ENCODE results near the gene KRTAP17-1. TPM values are rescaled to one million over a fixed set of nuclear protein-coding genes. Genes with fewer than 3 reads are reported as not detected.

KRTAP17-1 gene
- total RNA-seq, 1 experiment from 2014 or later = not detected

GRCh38 chr17:41308251-41308917 is 7.1 kb downstream of the KRTAP17-1 start:
- TF ChIP-seq CTCF (IDR thresholded peaks at IDR 0.05; ENCODE audit: insufficient read depth in 1 of 2, low read depth in 1 of 2, low read length in 1 of 2, severe bottlenecking in 1 of 2, unreplicated experiment in 1 of 2) = no peak
- POLR2A ChIA-PET = no interaction called here

GRCh38 chr17:41307647-41308046 is 7.9 kb downstream of the KRTAP17-1 start:
- intact Hi-C loops (cut with micrococcal nuclease; ENCODE audit: unreplicated experiment) = no loop called here
- no peaks in the 10 kb centered on the region for H3K36me3 ChIP-seq (ENCODE audit: control insufficient read depth, insufficient read depth, low read length)
- H3K27me3 ChIP-seq (replicated peaks; ENCODE audit: control insufficient read depth, insufficient read depth, low read length) = no peaks in the 10 kb centered on the region
- no peak for DNase-seq
- H3K27ac Mint-ChIP-seq (ENCODE audit: unreplicated experiment) = no peak overlapping the region
- ChIA-PET CTCF (interaction anchor here (1.6 kb wide), 1 partner anchor 15 kb away, joined by 4 read pairs; no protein-coding TSS in a partner anchor), POLR2A (no interaction called here)
- H3K4me1 Mint-ChIP-seq (ENCODE audit: low read depth, unreplicated experiment) = no peaks in the 10 kb centered on the region
- H3K36me3 Mint-ChIP-seq (ENCODE audit: insufficient read depth, unreplicated experiment) = no peaks in the 10 kb centered on the region
- no peaks in the 10 kb centered on the region; the same call in 1 of the 2 replicates for H3K9me3 ChIP-seq
- no peaks in the 10 kb centered on the region for H3K9me3 Mint-ChIP-seq (ENCODE audit: unreplicated experiment)
- TF ChIP-seq CTCF (IDR thresholded peaks at IDR 0.05; ENCODE audit: insufficient read depth in 1 of 2, low read depth in 1 of 2, low read length in 1 of 2, severe bottlenecking in 1 of 2, unreplicated experiment in 1 of 2) = no peak
- no peaks in the 10 kb centered on the region for H3K27me3 Mint-ChIP-seq (ENCODE audit: insufficient read depth, unreplicated experiment)
- BruUV-seq (replicated peaks) = no TSS peak
- H3K4me3 Mint-ChIP-seq (ENCODE audit: unreplicated experiment) = no peak overlapping the region
- no peaks in the 10 kb centered on the region for H3K4me1 ChIP-seq
- no peak overlapping the region for H3K4me3 ChIP-seq (ENCODE audit: low read depth, low read length)

More at GRCh38 chr17:41308251-41308917, 7.1 kb downstream of the KRTAP17-1 start:
- H3K9me3 Mint-ChIP-seq (ENCODE audit: unreplicated experiment) = no peaks in the 10 kb centered on the region
- H3K36me3 Mint-ChIP-seq (ENCODE audit: insufficient read depth, unreplicated experiment) = no peaks in the 10 kb centered on the region
- no peak overlapping the region for H3K4me3 Mint-ChIP-seq (ENCODE audit: unreplicated experiment)
- DNase-seq = no peak
- no peaks in the 10 kb centered on the region; the same call in 1 of the 2 replicates for H3K9me3 ChIP-seq
- H3K27me3 Mint-ChIP-seq (ENCODE audit: insufficient read depth, unreplicated experiment) = no peaks in the 10 kb centered on the region
- intact Hi-C loops (cut with micrococcal nuclease; ENCODE audit: unreplicated experiment) = no loop called here
- no peaks in the 10 kb centered on the region for H3K36me3 ChIP-seq (ENCODE audit: control insufficient read depth, insufficient read depth, low read length)
- no peak overlapping the region for H3K4me3 ChIP-seq (ENCODE audit: low read depth, low read length)
- BruUV-seq (replicated peaks) = no TSS peak
- no peak overlapping the region for H3K27ac Mint-ChIP-seq (ENCODE audit: unreplicated experiment)
- CTCF ChIA-PET = interaction anchor here (1.6 kb wide), 1 partner anchor 14 kb away, joined by 4 read pairs; no protein-coding TSS in a partner anchor
- H3K4me1 ChIP-seq = no peaks in the 10 kb centered on the region
- no peaks in the 10 kb centered on the region for H3K4me1 Mint-ChIP-seq (ENCODE audit: low read depth, unreplicated experiment)
- H3K27me3 ChIP-seq (replicated peaks; ENCODE audit: control insufficient read depth, insufficient read depth, low read length) = no peaks in the 10 kb centered on the region

- no peaks in the 10 kb centered on the region; the same call in 1 of the 2 replicates for H3K9me3 ChIP-seq
- no peaks in the 10 kb centered on the region for H3K36me3 ChIP-seq (ENCODE audit: control insufficient read depth, insufficient read depth, low read length)
- DNase-seq = no peak
- POLR2A ChIA-PET = no interaction called here
- BruUV-seq (replicated peaks) = no TSS peak
- no peaks in the 10 kb centered on the region for H3K27me3 Mint-ChIP-seq (ENCODE audit: insufficient read depth, unreplicated experiment)
- H3K27me3 ChIP-seq (replicated peaks; ENCODE audit: control insufficient read depth, insufficient read depth, low read length) = no peaks in the 10 kb centered on the region
- no peaks in the 10 kb centered on the region for H3K4me1 ChIP-seq
- H3K27ac Mint-ChIP-seq (ENCODE audit: unreplicated experiment) = no peak overlapping the region
- H3K4me3 ChIP-seq (ENCODE audit: low read depth, low read length) = no peak overlapping the region
- no peaks in the 10 kb centered on the region for H3K36me3 Mint-ChIP-seq (ENCODE audit: insufficient read depth, unreplicated experiment)
- no peak overlapping the region for H3K4me3 Mint-ChIP-seq (ENCODE audit: unreplicated experiment)
- intact Hi-C loops (cut with micrococcal nuclease; ENCODE audit: unreplicated experiment) = no loop called here
- H3K9me3 Mint-ChIP-seq (ENCODE audit: unreplicated experiment) = no peaks in the 10 kb centered on the region
- H3K4me1 Mint-ChIP-seq (ENCODE audit: low read depth, unreplicated experiment) = no peaks in the 10 kb centered on the region
- TF ChIP-seq CTCF (IDR thresholded peaks at IDR 0.05; ENCODE audit: insufficient read depth in 1 of 2, low read depth in 1 of 2, low read length in 1 of 2, severe bottlenecking in 1 of 2, unreplicated experiment in 1 of 2) = no peak
- CTCF ChIA-PET = no interaction called here
Observed at GRCh38 chr17:41304091-41304490, 11.4 kb downstream of the KRTAP17-1 start.

Measured in Caco-2 (cell line).